NT2/D1 (cell line): Measurements from ENCODE around the gene PHEX.

Experiments used
- YY1 ChIP-seq: IDR thresholded peaks from 2 replicates; pipeline ENCODE4 v1.6.1; 2011; ENCODE audit not compliant: insufficient read length, insufficient read depth
- ZNF274 ChIP-seq: IDR thresholded peaks from 2 replicates; pipeline ENCODE4 v1.6.1; 2011; ENCODE audit warnings: mild to moderate bottlenecking, low read depth, low read length

DNA sequence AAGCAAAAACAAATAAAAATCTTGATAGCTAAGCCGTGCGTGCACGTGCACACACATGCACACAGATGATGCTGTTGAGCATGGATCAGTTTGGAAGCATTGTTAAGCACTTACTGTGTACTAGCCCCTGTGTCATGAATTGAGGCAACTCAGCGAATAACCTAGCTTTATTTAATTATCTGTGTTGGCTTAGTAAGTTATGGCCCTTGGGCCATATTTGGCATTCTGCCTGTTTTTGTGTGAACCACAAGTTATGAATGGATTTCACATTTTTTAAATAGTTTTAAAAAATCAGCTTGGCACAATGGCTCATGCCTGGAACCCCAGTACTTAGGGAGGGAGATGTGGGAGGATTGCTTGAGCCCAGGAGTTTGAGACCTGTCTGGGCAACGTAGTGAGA, 126.9 kb downstream of the PHEX start:
- TF ChIP-seq YY1: no peak
- no peak for TF ChIP-seq ZNF274
